Prostate gland (tissue), 2 donors: ENCODE measurements around the gene GRID1.

Experiments
- CTCF ChIP-seq, 4 experiments: fragments of 200-600 bp in 2 of 4; fragments of 450-650 bp in 2 of 4; sonication (generic) in 2 of 4; IDR thresholded peaks; 1 replicate in 3 of 4; 2 replicates in 1 of 4; pipeline ENCODE4 v1.5.1; 2016 to 2019; ENCODE audit warnings: antibody characterized with exemption in 4 of 4, mild to moderate bottlenecking in 2 of 4, moderate library complexity in 2 of 4
- POLR2A ChIP-seq: fragments of 450-650 bp; IDR thresholded peaks from one replicate; pipeline ENCODE4 v1.6.1; 2016; ENCODE audit warnings: antibody characterized with exemption, mild to moderate bottlenecking
- POLR2AphosphoS5 ChIP-seq: sonication (generic); formaldehyde crosslinking; IDR thresholded peaks from one replicate; pipeline ENCODE4 v1.6.1; 2017; ENCODE audit warnings: antibody characterized with exemption

- TF ChIP-seq CTCF (IDR thresholded peaks at IDR 0.05) = no peak
- no peak for TF ChIP-seq POLR2A
- no peak for TF ChIP-seq POLR2AphosphoS5
Measured at GRCh38 chr10:86203162-86203905, 163.3 kb downstream of the GRID1 start.
